Chondrocyte (in vitro differentiated cells): ENCODE data around the gene DTNA. TPM values are rescaled to one million over a fixed set of nuclear protein-coding genes. Genes with fewer than 3 reads are reported as not detected.

Experiments used
- DNase-seq: peaks from one replicate; pipeline ENCODE4 v3.0.0; 2021; ENCODE audit warnings: mixed read lengths, low spot score
- H3K27ac Mint-ChIP-seq: one replicate; pipeline ENCODE4 v1.8.0; 2021; ENCODE audit warnings: mild to moderate bottlenecking, moderate library complexity, mixed read lengths; ENCODE audit not compliant: unreplicated experiment
- H3K27me3 Mint-ChIP-seq: 2 replicates; pipeline ENCODE4 v1.8.0; 2021; ENCODE audit warnings: low read depth, mixed read lengths
- H3K36me3 Mint-ChIP-seq: 2 replicates; pipeline ENCODE4 v1.8.0; 2021; ENCODE audit warnings: low read depth, mixed read lengths
- H3K4me1 Mint-ChIP-seq: 2 replicates; pipeline ENCODE4 v1.8.0; 2021; ENCODE audit warnings: low read depth, mild to moderate bottlenecking, mixed read lengths
- H3K4me3 Mint-ChIP-seq: one replicate; pipeline ENCODE4 v1.8.0; 2021; ENCODE audit warnings: mild to moderate bottlenecking, moderate library complexity, mixed read lengths; ENCODE audit not compliant: unreplicated experiment
- H3K9me3 Mint-ChIP-seq: 2 replicates; pipeline ENCODE4 v1.8.0; 2021; ENCODE audit warnings: low read depth, mixed read lengths
- CTCF ChIP-seq: fragments of 200-600 bp; sonication (generic); IDR thresholded peaks from 2 replicates; pipeline ENCODE4 v1.5.0; 2021; ENCODE audit warnings: antibody characterized with exemption, mild to moderate bottlenecking, moderate library complexity
- total RNA-seq: library from RNA; stranded (reverse); gene quantifications from 3 replicates; pipeline ENCODE4 v1.2.1, GENCODE V29; 2021

Gene DTNA
- total RNA-seq, 1 donor from 2014 or later: 3.7 TPM

GRCh38 chr18:34818064-34818463, 108.0 kb downstream of the DTNA start:
- H3K4me1 Mint-ChIP-seq: peaks cover 14% of the 10 kb centered on the region
- no peak for TF ChIP-seq CTCF
- H3K27me3 Mint-ChIP-seq: no peaks in the 10 kb centered on the region
- no peaks in the 10 kb centered on the region for H3K9me3 Mint-ChIP-seq
- H3K27ac Mint-ChIP-seq: no peak overlapping the region
- no peak for DNase-seq
- no peaks in the 10 kb centered on the region for H3K36me3 Mint-ChIP-seq
- no peak overlapping the region for H3K4me3 Mint-ChIP-seq

GRCh38 chr18:34820360-34821065, 110.4 kb downstream of the DTNA start:
- Mint-ChIP-seq H3K9me3 (no peaks in the 10 kb centered on the region), H3K36me3 (no peaks in the 10 kb centered on the region), H3K4me1 (peaks cover 14% of the 10 kb centered on the region), H3K4me3 (no peak overlapping the region), H3K27me3 (no peaks in the 10 kb centered on the region), H3K27ac (no peak overlapping the region)
- no peak for TF ChIP-seq CTCF
- no peak for DNase-seq

GRCh38 chr18:34821669-34822210, 111.6 kb downstream of the DTNA start:
- Mint-ChIP-seq H3K9me3 (no peaks in the 10 kb centered on the region), H3K4me1 (peaks cover 14% of the 10 kb centered on the region), H3K27me3 (no peaks in the 10 kb centered on the region), H3K4me3 (no peak overlapping the region), H3K36me3 (no peaks in the 10 kb centered on the region), H3K27ac (no peak overlapping the region)
- TF ChIP-seq CTCF: peak; percentile 64
- DNase-seq: no peak

- Mint-ChIP-seq H3K27me3 (no peaks in the 10 kb centered on the region), H3K9me3 (no peaks in the 10 kb centered on the region), H3K4me3 (no peak overlapping the region), H3K27ac (no peak overlapping the region), H3K4me1 (peaks cover 1% of the 10 kb centered on the region), H3K36me3 (no peaks in the 10 kb centered on the region)
- TF ChIP-seq CTCF: no peak
- DNase-seq: no peak
Observed at GRCh38 chr18:34828093-34828492, 118.0 kb downstream of the DTNA start.

GRCh38 chr18:34834897-34835296, 124.8 kb downstream of the DTNA start:
- H3K27ac Mint-ChIP-seq: peak overlapping the region; percentile 78
- H3K4me1 Mint-ChIP-seq: peaks cover 33% of the 10 kb centered on the region
- no peak for TF ChIP-seq CTCF
- H3K9me3 Mint-ChIP-seq: peaks cover 2% of the 10 kb centered on the region
- H3K27me3 Mint-ChIP-seq: no peaks in the 10 kb centered on the region
- no peaks in the 10 kb centered on the region for H3K36me3 Mint-ChIP-seq
- no peak overlapping the region for H3K4me3 Mint-ChIP-seq
- DNase-seq: no peak
